Suprapubic skin (tissue), 4 donors: ENCODE data around the gene HORMAD2. TPM values are rescaled to one million over a fixed set of nuclear protein-coding genes. Genes with fewer than 3 reads are reported as not detected.

Experiments used
- DNase-seq, 2 donors: peaks; one replicate each; pipeline ENCODE4 v3.0.0-alpha.2; 2019; ENCODE audit warnings: low spot score in 2 of 2
- H3K27ac ChIP-seq: fragments of 200-600 bp; sonication (generic); one replicate; pipeline ENCODE4 v1.5.1; 2019
- H3K27me3 ChIP-seq: fragments of 200-600 bp; sonication (generic); one replicate; pipeline ENCODE4 v1.5.1; 2019
- H3K36me3 ChIP-seq: fragments of 200-600 bp; sonication (generic); one replicate; pipeline ENCODE4 v1.5.1; 2019
- H3K4me1 ChIP-seq: fragments of 200-600 bp; sonication (generic); one replicate; pipeline ENCODE4 v1.5.1; 2019
- H3K4me3 ChIP-seq: fragments of 200-600 bp; sonication (generic); one replicate; pipeline ENCODE4 v1.5.1; 2019; ENCODE audit warnings: mild to moderate bottlenecking
- H3K9me3 ChIP-seq: fragments of 200-600 bp; sonication (generic); one replicate; pipeline ENCODE4 v1.5.1; 2019
- CTCF ChIP-seq, 2 donors: fragments of 200-600 bp in 1 of 2; fragments of 450-650 bp in 1 of 2; sonication (generic) in 1 of 2; IDR thresholded peaks; one replicate each; pipeline ENCODE4 v1.5.1; 2016 to 2019; ENCODE audit warnings: antibody characterized with exemption in 2 of 2, mild to moderate bottlenecking in 1 of 2, moderate library complexity in 1 of 2
- EP300 ChIP-seq: sonication (generic); formaldehyde crosslinking; IDR thresholded peaks from one replicate; pipeline ENCODE4 v1.6.1; 2017; ENCODE audit warnings: antibody characterized with exemption
- POLR2A ChIP-seq, 2 donors: fragments of 450-650 bp; IDR thresholded peaks; one replicate each; pipeline ENCODE4 v1.6.1; 2017; ENCODE audit warnings: antibody characterized with exemption in 2 of 2, mild to moderate bottlenecking in 2 of 2, moderate library complexity in 2 of 2
- POLR2AphosphoS5 ChIP-seq, 3 donors: sonication (generic); formaldehyde crosslinking; IDR thresholded peaks; one replicate each; pipeline ENCODE4 v1.6.1; 2017; ENCODE audit warnings: antibody characterized with exemption in 3 of 3
- WGBS: methylation state at CpG from one replicate; pipeline ENCODE4 v1.1.5; 2018; 5-methylcytosine and 5-hydroxymethylcytosine counted together
- total RNA-seq, 4 donors: library from RNA; depleted of rRNA; stranded (reverse); fragments of >200 nt; gene quantifications; one replicate each; pipeline ENCODE4 v1.1.0, GENCODE V29; 2016

Gene HORMAD2
- total RNA-seq, 4 donors from 2014 or later: not detected

- DNase-seq: no peak
- Histone ChIP-seq H3K27me3 (no peaks in the 10 kb centered on the region), H3K27ac (no peak overlapping the region), H3K4me1 (peaks cover 8% of the 10 kb centered on the region), H3K36me3 (no peaks in the 10 kb centered on the region), H3K9me3 (no peaks in the 10 kb centered on the region), H3K4me3 (no peak overlapping the region)
- 60% methylated on average over 1 of the region's 2 CpGs for WGBS
- TF ChIP-seq POLR2AphosphoS5 (IDR thresholded peaks at IDR 0.05) (no peak), EP300 (no peak), CTCF (IDR thresholded peaks at IDR 0.05) (no peak), POLR2A (IDR thresholded peaks at IDR 0.05) (no peak)
These were observed 43.6 kb upstream of the HORMAD2 start for GRCh38 chr22:30036656-30037055.

GRCh38 chr22:30038219-30038618 is 42.0 kb upstream of the HORMAD2 start:
- H3K9me3 ChIP-seq: no peaks in the 10 kb centered on the region
- TF ChIP-seq CTCF (IDR thresholded peaks at IDR 0.05): no peak
- TF ChIP-seq POLR2A (IDR thresholded peaks at IDR 0.05): no peak
- TF ChIP-seq POLR2AphosphoS5 (IDR thresholded peaks at IDR 0.05): no peak
- no peak for TF ChIP-seq EP300
- WGBS: 58% methylated on average over 3 of the region's 3 CpGs
- no peaks in the 10 kb centered on the region for H3K36me3 ChIP-seq
- no peak overlapping the region for H3K4me3 ChIP-seq
- H3K4me1 ChIP-seq: peaks cover 12% of the 10 kb centered on the region
- no peak overlapping the region for H3K27ac ChIP-seq
- DNase-seq: no peak
- H3K27me3 ChIP-seq: no peaks in the 10 kb centered on the region

GRCh38 chr22:30040499-30041260 is 39.6 kb upstream of the HORMAD2 start:
- H3K36me3 ChIP-seq: no peaks in the 10 kb centered on the region
- H3K4me3 ChIP-seq: no peak overlapping the region
- peaks cover 28% of the 10 kb centered on the region for H3K4me1 ChIP-seq
- H3K9me3 ChIP-seq: no peaks in the 10 kb centered on the region
- H3K27me3 ChIP-seq: no peaks in the 10 kb centered on the region
- H3K27ac ChIP-seq: no peak overlapping the region
- no peak for DNase-seq
- WGBS: 82% methylated on average over 10 of the region's 11 CpGs
- TF ChIP-seq POLR2A (IDR thresholded peaks at IDR 0.05) (no peak), POLR2AphosphoS5 (IDR thresholded peaks at IDR 0.05) (no peak), EP300 (no peak), CTCF (IDR thresholded peaks at IDR 0.05) (no peak)

- WGBS: 78% methylated on average over 2 of the region's 2 CpGs
- no peaks in the 10 kb centered on the region for H3K27me3 ChIP-seq
- DNase-seq: no peak
- H3K4me3 ChIP-seq: no peak overlapping the region
- H3K9me3 ChIP-seq: no peaks in the 10 kb centered on the region
- no peaks in the 10 kb centered on the region for H3K36me3 ChIP-seq
- no peak overlapping the region for H3K27ac ChIP-seq
- no peak for TF ChIP-seq EP300
- TF ChIP-seq POLR2A (IDR thresholded peaks at IDR 0.05): no peak
- no peak for TF ChIP-seq CTCF (IDR thresholded peaks at IDR 0.05)
- H3K4me1 ChIP-seq: peaks cover 27% of the 10 kb centered on the region
These were observed 38.8 kb upstream of the HORMAD2 start for GRCh38 chr22:30041475-30041874.

- Histone ChIP-seq H3K4me3 (no peak overlapping the region), H3K4me1 (peaks cover 25% of the 10 kb centered on the region), H3K36me3 (no peaks in the 10 kb centered on the region), H3K27ac (no peak overlapping the region), H3K27me3 (no peaks in the 10 kb centered on the region), H3K9me3 (no peaks in the 10 kb centered on the region)
- DNase-seq: no peak
- no peak for TF ChIP-seq POLR2A (IDR thresholded peaks at IDR 0.05)
- no peak for TF ChIP-seq POLR2AphosphoS5 (IDR thresholded peaks at IDR 0.05)
- TF ChIP-seq CTCF (IDR thresholded peaks at IDR 0.05): no peak
- TF ChIP-seq EP300: no peak
- WGBS: 66% methylated on average over 2 of the region's 2 CpGs
These were observed 38.4 kb upstream of the HORMAD2 start for GRCh38 chr22:30041881-30042280.
